PC-9 (cell line): ENCODE data around the gene FBLN2.

Experiments
- EZH2 ChIP-seq: fragments of 200-600 bp; sonication (generic); IDR thresholded peaks from 2 replicates; pipeline ENCODE4 v1.8.0; 2017; ENCODE audit warnings: antibody characterized with exemption, low read depth
- TF ChIP-seq, protein P1 (sequence below): fragments of 200-600 bp; sonication (generic); conservative IDR thresholded peaks from 2 replicates; pipeline ENCODE4 v1.6.1; 2017; ENCODE audit warnings: mixed run types, antibody characterized with exemption, mild to moderate bottlenecking, moderate library complexity

DNA sequence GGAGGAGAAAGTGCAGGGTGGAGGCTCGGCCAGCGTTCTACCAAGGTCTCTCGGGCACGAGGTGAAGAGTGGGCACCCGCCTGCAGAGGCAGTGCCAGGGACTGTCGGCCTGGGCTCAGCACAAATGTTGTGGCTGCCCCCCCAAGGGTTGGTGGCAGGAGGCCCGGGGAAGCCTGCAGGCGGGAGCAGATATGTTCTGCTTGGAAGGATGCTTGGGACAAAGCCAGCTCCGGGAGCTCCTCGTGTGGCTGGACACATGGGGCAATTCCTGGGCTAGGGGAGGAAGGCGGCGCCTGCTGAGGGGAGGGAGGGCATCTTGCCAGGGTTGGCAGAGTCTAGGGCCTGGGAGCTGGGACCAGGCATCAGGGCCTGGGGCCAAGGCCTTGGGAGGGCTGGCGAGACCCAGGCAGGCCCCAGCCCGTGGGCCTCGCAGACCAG lies 30.4 kb upstream of the FBLN2 start:
- TF ChIP-seq, protein P1, sequence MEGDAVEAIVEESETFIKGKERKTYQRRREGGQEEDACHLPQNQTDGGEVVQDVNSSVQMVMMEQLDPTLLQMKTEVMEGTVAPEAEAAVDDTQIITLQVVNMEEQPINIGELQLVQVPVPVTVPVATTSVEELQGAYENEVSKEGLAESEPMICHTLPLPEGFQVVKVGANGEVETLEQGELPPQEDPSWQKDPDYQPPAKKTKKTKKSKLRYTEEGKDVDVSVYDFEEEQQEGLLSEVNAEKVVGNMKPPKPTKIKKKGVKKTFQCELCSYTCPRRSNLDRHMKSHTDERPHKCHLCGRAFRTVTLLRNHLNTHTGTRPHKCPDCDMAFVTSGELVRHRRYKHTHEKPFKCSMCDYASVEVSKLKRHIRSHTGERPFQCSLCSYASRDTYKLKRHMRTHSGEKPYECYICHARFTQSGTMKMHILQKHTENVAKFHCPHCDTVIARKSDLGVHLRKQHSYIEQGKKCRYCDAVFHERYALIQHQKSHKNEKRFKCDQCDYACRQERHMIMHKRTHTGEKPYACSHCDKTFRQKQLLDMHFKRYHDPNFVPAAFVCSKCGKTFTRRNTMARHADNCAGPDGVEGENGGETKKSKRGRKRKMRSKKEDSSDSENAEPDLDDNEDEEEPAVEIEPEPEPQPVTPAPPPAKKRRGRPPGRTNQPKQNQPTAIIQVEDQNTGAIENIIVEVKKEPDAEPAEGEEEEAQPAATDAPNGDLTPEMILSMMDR: no peak
- no peak for TF ChIP-seq EZH2
